ENCODE results near the gene AKT1S1. TPM values are rescaled to one million over a fixed set of nuclear protein-coding genes. Genes with fewer than 3 reads are reported as not detected.

The AKT1S1 gene
- total RNA-seq, 1 donor from 2014 or later: 59.7 TPM

DNA sequence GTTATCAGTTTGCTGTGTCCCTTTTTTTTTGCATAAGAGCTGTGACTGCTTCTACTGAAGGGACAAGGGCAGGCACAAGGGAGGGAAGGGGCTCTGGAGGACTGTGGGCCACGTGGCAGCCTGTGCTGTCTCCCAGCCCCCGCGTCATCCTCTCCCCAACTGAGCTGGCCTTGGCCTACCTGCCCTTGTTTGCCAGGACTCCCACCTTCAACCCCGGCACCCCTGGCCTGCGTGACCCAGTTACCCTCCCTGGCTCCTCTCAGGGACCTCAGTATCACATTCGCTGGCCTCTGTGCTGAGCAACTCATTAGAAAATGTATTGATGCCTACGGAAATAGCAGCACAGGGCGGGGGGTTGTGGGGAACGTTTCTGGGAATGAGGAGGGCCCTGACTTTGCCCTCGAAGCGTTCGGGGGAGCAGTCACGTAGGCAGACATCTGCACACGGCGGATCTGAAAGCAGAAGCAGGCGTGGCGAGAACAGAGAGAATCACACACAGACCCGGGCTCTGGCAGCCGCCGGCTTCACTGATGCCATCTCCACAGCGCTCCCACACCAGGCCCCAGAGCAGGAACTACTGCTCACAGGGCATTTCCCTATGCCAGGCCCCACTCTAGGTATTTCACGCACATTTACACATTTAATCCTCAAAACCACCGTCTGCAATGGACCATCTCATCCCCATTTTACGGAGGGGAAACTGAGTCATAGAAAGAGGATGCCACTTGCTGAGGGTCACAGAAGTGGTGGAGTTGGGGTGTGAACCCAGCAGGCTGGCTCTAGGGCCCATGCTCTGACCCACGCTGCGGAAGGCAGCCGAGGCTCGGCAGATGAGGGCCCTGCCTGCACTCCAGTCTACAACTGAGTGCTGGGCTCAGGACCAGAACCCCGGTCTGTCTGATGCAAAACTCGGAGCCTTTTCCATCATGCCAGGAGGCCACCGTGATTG, 46.2 kb upstream of the AKT1S1 start:
- Mint-ChIP-seq H3K4me1 (ENCODE audit: unreplicated experiment) (peaks cover 16% of the 10 kb centered on the region), H3K27ac (ENCODE audit: unreplicated experiment) (no peak overlapping the region), H3K9me3 (ENCODE audit: unreplicated experiment) (no peaks in the 10 kb centered on the region), H3K4me3 (ENCODE audit: unreplicated experiment) (no peak overlapping the region), H3K36me3 (ENCODE audit: unreplicated experiment) (peaks cover 19% of the 10 kb centered on the region), H3K27me3 (ENCODE audit: unreplicated experiment) (no peaks in the 10 kb centered on the region)
- TF ChIP-seq, protein P1, sequence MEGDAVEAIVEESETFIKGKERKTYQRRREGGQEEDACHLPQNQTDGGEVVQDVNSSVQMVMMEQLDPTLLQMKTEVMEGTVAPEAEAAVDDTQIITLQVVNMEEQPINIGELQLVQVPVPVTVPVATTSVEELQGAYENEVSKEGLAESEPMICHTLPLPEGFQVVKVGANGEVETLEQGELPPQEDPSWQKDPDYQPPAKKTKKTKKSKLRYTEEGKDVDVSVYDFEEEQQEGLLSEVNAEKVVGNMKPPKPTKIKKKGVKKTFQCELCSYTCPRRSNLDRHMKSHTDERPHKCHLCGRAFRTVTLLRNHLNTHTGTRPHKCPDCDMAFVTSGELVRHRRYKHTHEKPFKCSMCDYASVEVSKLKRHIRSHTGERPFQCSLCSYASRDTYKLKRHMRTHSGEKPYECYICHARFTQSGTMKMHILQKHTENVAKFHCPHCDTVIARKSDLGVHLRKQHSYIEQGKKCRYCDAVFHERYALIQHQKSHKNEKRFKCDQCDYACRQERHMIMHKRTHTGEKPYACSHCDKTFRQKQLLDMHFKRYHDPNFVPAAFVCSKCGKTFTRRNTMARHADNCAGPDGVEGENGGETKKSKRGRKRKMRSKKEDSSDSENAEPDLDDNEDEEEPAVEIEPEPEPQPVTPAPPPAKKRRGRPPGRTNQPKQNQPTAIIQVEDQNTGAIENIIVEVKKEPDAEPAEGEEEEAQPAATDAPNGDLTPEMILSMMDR (IDR thresholded peaks at IDR 0.05): no peak
- DNase-seq (ENCODE audit: extremely low spot score, unreplicated experiment): no peak

DNA sequence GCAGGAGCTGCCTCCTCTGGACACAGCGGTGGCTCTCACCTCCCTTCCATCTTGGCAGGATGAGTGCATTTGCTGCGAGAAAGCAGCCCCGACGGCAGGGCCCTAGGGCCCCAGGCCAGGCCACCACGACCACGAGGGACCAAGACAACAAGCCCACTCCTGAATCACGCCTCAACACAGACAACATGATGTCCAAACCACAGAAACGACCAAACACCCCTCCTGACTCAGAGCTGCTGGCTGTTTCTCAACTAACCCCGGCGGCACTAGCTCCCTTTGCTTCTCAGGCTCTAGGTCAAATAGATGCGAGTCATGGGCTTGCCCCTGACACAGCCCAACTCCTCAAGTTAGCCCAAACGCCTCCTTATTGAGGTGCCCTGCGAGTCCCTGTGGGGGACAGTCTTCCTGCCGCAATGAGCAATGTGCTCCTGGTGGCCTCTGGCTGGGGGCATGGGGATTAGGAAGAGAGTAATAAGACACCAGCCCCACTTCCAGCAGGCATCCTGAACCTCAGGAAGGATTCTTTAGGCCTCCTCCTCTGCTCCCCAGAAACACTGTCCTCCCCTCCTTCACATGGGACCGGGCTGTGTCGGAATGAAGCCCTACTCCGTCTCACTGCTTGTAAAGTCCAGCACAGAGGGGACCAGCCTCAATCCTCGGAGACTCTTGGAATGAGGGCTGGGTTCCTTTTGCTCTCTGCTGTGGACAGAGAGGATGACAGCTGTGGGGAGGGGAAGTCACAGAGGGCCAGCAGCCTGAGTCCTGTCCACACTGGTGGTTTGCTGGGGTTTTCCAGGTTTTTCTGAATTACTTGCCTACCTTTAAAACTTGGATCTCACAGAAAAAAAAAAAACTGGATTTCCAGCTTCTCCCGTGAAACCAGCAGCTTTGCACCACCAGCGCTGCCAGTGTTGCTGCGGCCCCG, 45.0 kb upstream of the AKT1S1 start:
- peak overlapping the region; percentile 47 for H3K27ac Mint-ChIP-seq (ENCODE audit: unreplicated experiment)
- no peaks in the 10 kb centered on the region for H3K27me3 Mint-ChIP-seq (ENCODE audit: unreplicated experiment)
- H3K36me3 Mint-ChIP-seq (ENCODE audit: unreplicated experiment): peaks cover 20% of the 10 kb centered on the region
- H3K4me1 Mint-ChIP-seq (ENCODE audit: unreplicated experiment): peaks cover 5% of the 10 kb centered on the region
- no peak for DNase-seq (ENCODE audit: extremely low spot score, unreplicated experiment)
- H3K9me3 Mint-ChIP-seq (ENCODE audit: unreplicated experiment): no peaks in the 10 kb centered on the region
- TF ChIP-seq, protein P1 (IDR thresholded peaks at IDR 0.05): no peak
- H3K4me3 Mint-ChIP-seq (ENCODE audit: unreplicated experiment): no peak overlapping the region

DNA sequence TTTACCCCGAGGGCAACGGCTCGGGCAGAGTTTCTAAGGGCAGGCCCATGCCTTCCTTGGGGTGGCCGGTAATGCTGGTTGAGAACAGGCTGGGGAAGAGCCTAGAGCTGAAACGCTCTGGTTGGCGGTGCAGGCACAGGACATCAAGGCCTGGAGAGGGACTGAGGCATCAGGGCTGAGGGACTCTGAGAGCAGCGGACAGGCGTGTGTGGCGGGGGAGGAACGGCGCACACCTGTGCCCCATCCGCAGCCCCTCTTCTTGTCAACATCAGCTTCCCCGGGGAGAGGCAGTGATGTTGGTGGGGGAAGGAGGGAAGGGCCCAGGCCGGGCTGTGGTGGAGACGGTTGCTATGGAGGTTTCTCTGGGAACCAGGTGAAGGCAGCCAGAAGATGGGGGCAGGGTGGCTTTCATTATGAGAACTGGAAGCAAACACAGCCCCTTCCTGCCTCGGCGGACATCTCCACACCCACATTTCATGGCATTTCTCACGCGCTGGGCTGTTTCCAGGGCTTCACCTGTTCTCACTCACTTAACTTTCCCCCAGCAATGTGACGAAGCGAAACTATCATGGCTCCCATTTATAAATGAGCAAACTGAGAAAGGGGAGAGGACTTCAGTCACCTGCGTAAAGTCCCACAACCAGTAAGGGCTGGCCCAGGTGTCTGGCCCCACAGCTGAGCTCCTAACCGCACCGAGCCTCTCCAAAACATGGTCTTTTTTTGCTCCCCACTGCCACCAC, 43.6 kb upstream of the AKT1S1 start:
- Mint-ChIP-seq H3K9me3 (ENCODE audit: unreplicated experiment) (no peaks in the 10 kb centered on the region), H3K4me3 (ENCODE audit: unreplicated experiment) (no peak overlapping the region), H3K4me1 (ENCODE audit: unreplicated experiment) (peaks cover 4% of the 10 kb centered on the region), H3K27me3 (ENCODE audit: unreplicated experiment) (no peaks in the 10 kb centered on the region), H3K36me3 (ENCODE audit: unreplicated experiment) (peaks cover 24% of the 10 kb centered on the region), H3K27ac (ENCODE audit: unreplicated experiment) (no peak overlapping the region)
- no peak for DNase-seq (ENCODE audit: extremely low spot score, unreplicated experiment)
- TF ChIP-seq, protein P1 (IDR thresholded peaks at IDR 0.05): no peak

DNA sequence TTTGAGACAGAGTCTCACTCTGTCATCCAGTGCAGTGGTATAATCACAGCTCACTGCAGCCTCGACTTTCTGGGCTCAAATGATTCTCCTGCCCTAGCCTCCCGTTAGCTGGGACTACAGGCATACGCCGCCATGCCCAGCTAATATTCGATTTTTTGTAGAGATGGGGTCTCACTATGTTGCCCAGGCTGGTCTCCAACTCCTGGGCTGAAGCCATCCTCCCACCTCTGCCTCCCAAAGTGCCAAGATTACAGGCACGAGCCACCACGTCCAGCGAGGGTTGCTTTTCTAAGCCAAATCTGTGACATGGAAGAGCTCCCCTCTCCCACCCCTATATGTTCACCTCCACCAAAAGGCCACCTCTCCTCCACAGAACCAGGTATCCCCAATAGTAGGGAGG, 40.9 kb upstream of the AKT1S1 start:
- DNase-seq (ENCODE audit: extremely low spot score, unreplicated experiment): no peak
- Mint-ChIP-seq H3K27ac (ENCODE audit: unreplicated experiment) (no peak overlapping the region), H3K27me3 (ENCODE audit: unreplicated experiment) (no peaks in the 10 kb centered on the region), H3K9me3 (ENCODE audit: unreplicated experiment) (peaks cover 3% of the 10 kb centered on the region), H3K4me1 (ENCODE audit: unreplicated experiment) (no peaks in the 10 kb centered on the region), H3K36me3 (ENCODE audit: unreplicated experiment) (peaks cover 33% of the 10 kb centered on the region), H3K4me3 (ENCODE audit: unreplicated experiment) (no peak overlapping the region)
- TF ChIP-seq, protein P1 (IDR thresholded peaks at IDR 0.05): no peak
